Thyroid gland (tissue), 4 donors: ENCODE results near the gene LAIR2.

Source experiments
- CTCF ChIP-seq, 6 experiments: fragments of 200-600 bp in 3 of 6; fragments of 450-650 bp in 3 of 6; sonication (generic) in 3 of 6; IDR thresholded peaks; one replicate each; pipeline ENCODE4 v1.5.1; 2016 to 2019; ENCODE audit warnings: antibody characterized with exemption in 6 of 6, mild to moderate bottlenecking in 2 of 6, inconsistent platforms in 1 of 6, moderate library complexity in 1 of 6
- POLR2A ChIP-seq, 2 donors: fragments of 450-650 bp; IDR thresholded peaks; one replicate each; pipeline ENCODE4 v1.6.1; 2017; ENCODE audit warnings: antibody characterized with exemption in 2 of 2, mild to moderate bottlenecking in 2 of 2, moderate library complexity in 1 of 2

- TF ChIP-seq CTCF (IDR thresholded peaks at IDR 0.05) (no peak), POLR2A (IDR thresholded peaks at IDR 0.05) (no peak)
Observed at GRCh38 chr19:54493967-54494585, 8.6 kb upstream of the LAIR2 start.
